Skin of body (tissue), 2 donors: ENCODE data around the gene PIKFYVE. TPM values are rescaled to one million over a fixed set of nuclear protein-coding genes. Genes with fewer than 3 reads are reported as not detected.
"Not testable (repeated sequence)": the region's sequence is repeated elsewhere in the genome, so short reads cannot be mapped to it uniquely, and the experiment has no call there.

Source experiments
- DNase-seq: peaks from one replicate; lab custom pipeline; 2025; lab: John Stamatoyannopoulos, UW
- total RNA-seq: library from RNA; depleted of rRNA; stranded (reverse); fragments of >200 nt; gene quantifications from one replicate; pipeline ENCODE4 v1.2.3, GENCODE V29; 2014

PIKFYVE gene
- total RNA-seq, 1 donor from 2014 or later, result 33.3 TPM

DNA sequence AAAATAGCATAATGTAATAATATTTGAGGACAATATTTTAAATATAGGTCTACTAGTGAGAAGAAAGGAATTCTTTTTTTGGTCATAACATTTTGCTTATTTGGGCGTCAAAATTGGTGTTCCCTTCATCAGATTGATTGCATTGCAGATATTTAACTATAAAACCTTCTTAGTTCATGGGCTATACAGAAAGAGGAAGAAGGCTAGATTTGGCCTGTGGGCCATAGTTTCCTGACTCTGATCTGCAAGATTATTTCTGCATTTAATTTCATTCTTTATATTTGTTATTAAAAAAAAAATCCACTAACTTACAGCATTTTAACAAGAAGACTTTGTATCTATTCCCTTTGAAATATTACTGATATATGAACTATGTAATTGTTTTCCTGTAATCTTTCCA is 31.9 kb downstream of the PIKFYVE start:
- DNase-seq, result no peak

DNA sequence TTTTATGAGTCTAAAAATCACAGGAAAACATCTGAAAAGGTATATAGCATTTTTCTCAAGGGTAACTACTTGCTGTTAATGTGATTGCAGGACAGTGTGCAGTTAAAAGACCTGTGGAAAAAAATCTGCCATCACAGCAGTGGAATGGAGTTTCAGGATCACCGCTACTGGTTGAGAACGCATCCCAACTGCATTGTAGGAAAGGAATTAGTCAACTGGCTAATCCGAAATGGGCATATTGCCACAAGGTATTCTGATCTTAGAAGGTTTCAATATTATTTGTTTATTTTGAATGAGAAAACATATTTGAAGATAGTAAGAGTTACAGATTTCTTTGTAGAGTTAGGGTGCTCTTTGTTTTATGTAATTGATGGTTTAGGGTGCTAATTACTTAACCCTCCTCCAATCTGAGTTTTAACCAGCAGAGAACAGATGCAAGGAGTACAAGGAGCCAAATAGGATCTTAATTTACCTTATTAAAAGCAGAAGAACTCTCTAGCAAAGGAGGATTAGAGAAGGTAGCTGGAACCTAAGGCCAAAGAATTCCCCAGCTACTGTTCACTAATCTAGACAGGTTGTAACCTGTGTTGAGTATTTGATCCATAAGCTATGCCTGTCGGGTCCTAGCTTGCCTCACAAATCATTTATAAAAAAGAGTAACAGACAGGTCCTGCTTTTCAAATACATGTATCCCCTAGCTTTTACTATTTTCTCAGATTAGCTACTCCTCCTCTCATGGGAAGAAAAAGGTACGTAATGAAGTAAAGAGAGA is 35.0 kb downstream of the PIKFYVE start:
- DNase-seq, result no peak

DNA sequence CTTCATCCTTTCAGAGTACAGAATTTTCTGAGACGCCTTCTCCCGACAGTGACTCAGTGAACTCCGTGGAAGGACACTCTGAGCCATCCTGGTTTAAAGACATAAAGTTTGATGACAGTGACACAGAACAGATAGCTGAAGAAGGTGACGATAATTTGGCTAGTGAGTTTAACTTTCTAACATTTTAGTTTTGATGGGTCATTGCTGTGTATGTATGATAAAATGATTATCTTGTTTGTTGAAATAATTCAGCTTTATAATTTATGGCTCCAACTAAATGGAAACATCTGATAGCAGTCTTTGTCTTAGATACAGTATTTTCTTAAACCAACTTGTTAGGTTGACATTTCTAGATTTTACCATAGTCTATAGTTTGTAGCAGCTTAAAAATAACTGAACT is 38.1 kb downstream of the PIKFYVE start:
- DNase-seq, result no peak

DNA sequence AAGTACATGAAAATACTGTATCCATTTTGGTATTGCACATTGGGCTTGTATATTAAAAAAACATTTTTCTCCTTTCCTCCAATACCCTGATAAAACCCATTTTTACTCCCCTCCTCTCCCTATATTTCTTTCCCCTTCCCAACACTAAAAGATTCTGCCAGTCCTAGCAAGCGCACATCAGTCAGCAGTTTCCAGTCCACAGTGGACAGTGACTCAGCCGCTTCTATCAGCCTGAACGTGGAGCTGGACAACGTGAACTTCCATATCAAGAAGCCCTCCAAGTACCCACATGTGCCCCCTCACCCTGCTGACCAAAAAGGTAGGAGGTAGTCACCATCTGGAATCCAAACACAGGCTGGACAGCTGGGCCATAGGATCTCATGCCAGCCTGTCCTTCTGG is 38.6 kb downstream of the PIKFYVE start:
- DNase-seq, result no peak

DNA sequence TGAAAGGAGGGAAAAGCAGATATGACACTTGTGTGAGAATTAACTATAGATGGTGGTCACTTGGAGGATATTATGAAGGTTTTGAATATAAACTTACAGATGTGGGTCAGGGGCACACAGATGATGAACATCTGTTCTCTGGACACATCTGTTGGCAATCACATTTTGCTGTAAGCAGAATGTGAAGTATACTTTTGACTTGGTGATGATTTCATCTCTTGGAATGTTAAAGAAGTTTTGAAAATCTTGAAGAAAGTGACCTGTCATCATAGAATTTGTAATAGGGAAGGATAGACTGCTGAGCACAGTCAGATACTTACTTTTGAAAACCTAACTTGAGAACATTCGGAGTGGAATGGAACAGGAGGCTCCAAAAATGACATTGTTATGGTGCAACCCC is 40.2 kb downstream of the PIKFYVE start:
- DNase-seq, result no peak

DNA sequence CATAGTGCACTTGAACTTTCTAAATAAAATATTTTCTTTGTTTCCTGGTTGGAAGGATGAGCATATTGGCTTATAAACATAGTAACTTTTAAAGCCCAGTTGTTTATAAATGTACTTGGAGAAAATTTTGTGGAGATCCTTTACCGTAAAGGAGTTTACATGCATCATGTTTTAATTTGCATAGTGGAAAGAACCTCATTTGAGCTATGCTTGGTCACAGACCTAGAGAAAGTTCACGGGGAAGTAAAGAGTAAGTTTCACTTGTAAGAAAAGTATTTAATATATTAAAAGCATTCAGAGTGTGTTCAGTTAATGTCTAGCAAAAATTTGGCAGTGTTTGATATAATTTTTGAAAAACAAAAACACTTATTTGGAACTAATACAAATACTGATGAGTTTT is 45.3 kb downstream of the PIKFYVE start:
- DNase-seq, result no peak

DNA sequence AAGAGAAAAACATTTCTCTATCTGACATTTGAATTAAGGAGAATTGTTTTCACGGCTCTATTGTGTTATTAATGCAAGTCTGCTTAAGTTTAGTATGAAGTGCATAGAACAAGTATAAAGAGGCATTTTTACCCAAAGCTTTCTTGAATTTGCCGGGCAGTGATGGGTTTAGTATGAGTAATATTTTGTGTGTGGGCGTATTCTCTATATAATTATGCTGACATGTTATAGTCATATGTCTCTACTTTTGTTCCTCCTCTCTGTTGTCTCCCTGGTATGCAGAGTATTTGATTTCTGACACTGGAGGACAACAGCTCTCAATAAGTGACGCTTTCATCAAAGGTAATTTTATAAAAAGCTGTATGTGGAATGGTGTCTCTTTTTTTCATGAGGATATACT is 45.9 kb downstream of the PIKFYVE start:
- no peak for DNase-seq

DNA sequence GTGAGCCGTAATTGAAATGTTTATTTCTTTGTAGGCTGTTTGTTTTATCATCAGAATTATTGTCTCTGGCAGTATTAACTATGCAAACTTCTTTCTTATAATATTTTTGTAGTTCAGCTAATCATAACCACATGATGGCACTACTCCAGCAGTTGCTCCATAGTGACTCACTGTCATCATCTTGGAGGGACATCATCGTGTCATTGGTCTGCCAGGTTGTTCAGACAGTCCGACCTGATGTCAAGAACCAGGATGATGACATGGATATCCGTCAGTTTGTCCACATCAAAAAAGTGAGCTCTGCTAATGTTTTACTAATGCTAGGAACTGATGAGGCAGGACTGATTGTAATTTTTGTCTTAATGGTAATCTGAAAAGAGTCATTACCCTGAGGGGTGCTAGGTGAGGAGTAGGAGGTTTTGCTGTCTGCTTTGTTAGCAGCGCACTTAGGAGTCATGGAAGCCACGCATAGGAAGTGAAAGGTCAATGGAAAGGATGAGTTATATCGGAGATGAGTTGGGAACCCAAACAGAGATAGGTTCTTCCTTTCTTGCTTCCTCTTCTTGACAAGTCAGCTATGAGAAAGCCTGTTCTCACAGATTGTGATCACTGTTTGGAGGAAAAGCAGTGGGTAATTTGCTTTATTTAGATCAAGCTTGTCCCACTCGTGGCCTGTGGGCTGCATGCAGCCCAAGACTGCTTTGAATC is 49.2 kb downstream of the PIKFYVE start:
- peak; percentile 19 for DNase-seq

DNA sequence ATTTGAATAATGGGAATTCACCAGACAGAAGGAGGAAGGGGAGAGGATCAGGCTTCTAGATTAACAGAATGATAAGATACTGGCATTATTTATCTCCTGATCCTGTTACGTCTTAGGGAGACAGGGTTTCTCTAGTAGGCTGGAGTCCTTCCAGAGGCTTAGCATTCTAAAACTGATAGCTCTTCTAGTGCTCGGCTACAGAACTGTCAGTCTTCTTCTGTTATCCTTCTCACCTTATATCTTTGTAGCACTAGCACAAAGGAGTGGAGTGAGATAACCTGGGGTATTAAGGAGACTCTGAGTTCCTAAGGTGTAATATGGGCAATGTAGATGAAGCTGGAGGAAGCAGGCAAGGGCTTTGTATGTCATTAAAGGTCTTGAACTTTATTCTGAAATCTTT is 52.1 kb downstream of the PIKFYVE start:
- no peak for DNase-seq

DNA sequence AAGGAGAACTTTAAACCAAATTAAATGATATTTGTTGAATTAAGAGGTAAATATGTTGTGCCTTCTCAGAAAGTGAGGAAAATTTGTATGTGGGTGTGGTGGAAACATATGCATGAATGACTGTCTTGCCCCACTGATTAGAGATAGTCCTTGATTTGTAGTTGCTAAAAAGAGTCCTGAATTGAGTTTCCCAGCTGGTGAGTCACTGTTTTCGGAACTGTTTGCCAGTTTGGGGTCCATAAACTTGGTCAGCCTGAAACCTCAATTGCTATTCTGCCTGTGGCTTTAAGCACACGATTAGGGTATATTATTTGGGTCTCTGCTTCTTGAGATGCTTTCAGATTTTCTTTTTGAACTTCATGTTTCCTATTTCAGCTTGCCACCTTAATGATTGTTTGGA is 53.3 kb downstream of the PIKFYVE start:
- no peak for DNase-seq

DNA sequence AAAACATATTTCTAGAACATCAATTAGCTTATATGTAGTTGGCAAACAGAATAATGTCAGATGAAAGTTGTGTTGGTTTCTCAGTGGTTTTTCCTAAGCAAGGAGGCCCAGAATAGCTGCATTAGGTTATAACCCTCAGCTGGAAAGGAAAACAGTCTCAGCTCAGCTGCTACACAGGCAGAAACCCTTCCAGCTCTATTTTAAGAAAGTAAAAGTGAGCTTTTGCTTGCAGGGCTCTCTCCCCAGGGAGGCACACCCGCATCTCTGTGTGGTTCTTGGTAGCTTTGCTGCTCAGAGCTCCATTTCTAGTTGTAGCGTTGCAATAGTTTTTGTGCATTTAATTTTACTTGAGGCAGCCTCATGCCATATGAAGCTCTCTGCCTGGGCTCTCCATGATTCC is 54.6 kb downstream of the PIKFYVE start:
- no peak for DNase-seq

DNA sequence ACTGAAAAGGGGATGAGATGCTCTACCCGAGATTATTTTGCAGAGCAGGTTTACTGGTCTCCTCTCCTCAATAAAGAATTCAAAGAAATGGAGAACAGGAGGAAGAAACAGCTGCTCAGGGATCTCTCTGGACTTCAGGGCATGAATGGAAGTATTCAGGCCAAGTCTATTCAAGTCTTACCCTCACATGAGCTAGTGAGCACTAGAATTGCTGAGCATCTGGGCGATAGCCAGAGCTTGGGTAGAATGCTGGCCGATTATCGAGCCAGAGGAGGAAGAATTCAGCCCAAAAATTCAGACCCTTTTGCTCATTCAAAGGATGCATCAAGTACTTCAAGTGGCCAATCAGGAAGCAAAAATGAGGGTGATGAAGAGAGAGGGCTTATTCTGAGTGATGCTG is 60.0 kb downstream of the PIKFYVE start:
- no peak for DNase-seq

DNA sequence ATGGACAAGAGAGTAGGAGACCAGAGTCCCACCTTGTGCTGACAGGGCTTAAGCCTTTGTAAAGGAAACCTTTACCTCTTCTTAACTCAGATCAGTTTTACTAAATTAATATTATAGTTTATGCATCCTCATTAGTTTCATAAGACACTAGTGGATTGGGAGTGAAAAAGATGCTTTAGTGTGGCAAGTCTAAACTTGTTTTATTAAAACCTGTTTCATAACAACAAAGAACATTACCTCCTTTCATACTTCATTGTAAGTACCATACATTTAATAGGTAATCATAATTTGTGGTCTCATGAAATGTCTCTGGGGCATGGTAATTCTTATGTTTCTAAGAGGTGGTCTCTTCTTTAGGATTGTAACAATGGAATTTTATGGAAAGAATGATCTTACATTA is 63.4 kb downstream of the PIKFYVE start:
- DNase-seq, result no peak

DNA sequence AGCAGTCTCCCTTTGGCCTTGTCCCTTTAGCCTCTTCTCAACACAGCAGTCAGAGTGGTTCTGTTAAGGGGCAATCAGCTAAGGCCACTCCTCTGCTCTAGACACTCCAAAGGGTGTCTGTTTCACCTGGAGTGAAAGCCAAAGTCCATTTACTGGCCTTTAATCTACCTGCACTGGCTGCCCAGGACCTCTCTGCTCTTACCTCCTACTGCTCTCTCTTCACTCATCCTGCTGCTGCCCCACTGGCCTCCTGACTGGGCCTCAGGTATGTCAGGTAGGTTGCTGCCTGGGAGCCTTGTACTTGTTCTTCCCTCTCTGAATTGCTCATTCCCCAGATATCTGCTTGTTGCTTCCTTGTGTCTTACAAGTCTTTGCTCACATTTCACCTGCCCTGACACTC is 68.2 kb downstream of the PIKFYVE start:
- DNase-seq, result no peak

DNA sequence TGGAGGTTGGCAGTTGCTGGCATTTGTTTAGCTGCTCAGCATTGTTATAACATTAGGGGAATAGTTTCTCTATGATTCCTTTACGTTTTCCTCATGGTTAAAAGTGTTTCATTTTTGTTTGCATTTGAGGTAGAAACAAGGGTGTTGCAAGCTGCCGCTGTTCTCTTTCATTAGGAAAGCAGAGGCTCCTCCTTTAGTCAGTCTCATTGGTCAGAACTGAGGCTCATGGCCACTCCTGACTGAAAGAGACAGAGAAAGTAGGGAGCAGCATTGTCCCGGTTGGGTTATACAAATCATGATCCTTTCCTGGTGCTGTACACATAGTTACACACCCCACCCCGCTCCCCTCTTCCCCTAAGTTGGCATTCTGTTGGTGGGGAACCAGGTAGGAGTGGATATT is 80.7 kb downstream of the PIKFYVE start:
- DNase-seq, result no peak

DNA sequence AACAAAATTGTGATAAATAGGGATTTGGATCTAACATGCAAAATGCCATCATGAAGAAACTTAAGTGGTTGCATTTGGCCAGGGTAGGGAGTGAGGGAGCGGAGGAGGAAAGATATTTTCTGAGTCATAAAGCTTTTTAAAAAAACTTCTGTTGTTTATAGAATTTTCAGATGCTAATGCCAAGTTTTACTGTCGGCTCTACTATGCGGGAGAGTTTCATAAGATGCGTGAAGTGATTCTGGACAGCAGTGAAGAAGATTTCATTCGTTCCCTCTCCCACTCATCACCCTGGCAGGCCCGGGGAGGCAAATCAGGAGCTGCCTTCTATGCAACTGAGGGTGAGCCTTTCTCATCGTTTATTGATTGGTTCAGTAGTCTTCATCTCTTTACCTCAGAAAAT is 84.6 kb downstream of the PIKFYVE start:
- no peak for DNase-seq

DNA sequence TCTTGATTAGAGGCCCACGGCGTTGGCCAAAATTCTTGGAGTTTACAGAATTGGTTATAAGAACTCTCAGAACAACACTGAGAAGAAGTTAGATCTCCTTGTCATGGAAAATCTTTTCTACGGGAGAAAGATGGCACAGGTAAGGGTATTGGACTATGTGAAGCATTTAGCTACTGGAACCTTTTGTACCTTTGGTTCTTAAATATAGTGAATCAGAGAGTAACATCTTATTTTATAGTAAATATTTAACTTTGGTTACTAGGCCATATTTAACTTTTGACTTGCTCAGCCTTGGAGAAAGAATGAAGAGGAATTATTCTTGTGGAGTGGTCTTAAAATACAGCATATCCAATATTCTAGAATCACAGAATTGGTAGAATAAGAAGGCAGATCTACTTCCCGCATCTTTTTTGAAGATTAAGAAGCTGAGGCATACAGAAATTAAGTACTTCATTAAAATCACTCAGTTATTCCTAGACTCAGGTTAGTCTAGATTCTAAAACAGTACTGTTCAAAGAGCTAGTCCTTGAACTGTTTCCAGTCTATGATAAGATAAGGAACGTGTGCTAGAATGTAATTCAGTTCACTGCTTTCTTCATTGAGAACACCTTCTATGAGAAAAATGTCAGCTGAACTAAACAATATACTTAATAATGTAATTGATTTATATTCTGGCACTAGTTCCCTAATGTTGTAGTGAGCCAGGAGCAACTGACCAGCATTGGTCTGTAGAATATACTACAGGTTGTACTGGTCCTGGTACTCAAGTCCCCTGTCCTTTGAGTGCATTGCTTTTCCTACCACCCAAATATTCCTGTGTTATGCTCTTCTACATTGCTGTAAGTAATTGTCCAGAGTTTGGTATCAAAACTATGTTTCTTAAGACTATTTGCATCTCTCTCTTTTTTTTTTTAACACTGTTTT is 86.9 kb downstream of the PIKFYVE start:
- DNase-seq, result no peak

DNA sequence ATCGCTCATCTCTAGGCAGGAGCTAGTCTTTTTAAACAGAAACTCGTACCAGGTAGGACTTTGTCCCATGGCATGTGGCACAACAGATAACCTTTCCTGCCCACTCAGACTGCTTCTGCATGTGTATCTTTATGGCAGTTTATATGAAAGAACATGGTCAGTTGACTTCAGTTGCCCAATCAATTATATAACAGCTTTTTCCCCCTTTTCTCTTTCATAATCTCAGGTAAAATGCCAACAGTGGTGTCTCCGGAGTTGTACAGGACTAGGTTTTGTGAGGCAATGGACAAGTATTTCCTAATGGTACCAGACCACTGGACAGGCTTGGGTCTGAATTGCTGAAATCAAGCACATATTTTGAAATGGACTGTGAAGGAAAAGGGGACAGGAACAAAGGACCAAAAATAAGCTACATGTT is 88.9 kb downstream of the PIKFYVE start:
- DNase-seq, result no peak

DNA sequence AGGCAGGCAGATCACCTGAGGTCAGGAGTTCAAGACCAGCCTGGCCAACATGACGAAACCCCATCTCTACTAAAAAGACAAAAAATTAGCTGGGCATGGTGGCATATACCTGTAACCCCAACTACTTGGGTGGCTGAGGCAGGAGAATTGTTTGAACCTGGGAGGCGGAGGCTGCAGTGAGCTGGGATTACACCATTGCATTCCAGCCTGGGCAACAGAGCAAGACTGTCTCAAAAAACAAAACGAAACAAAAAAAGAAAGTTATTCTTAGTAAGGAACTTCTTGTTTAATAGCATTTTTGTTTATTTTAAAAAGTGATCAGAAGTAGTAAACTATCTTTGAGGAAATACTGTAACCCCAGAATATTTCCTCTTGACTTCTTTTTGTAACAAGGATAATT is 90.4 kb downstream of the PIKFYVE start:
- not testable (repeated sequence) for DNase-seq

DNA sequence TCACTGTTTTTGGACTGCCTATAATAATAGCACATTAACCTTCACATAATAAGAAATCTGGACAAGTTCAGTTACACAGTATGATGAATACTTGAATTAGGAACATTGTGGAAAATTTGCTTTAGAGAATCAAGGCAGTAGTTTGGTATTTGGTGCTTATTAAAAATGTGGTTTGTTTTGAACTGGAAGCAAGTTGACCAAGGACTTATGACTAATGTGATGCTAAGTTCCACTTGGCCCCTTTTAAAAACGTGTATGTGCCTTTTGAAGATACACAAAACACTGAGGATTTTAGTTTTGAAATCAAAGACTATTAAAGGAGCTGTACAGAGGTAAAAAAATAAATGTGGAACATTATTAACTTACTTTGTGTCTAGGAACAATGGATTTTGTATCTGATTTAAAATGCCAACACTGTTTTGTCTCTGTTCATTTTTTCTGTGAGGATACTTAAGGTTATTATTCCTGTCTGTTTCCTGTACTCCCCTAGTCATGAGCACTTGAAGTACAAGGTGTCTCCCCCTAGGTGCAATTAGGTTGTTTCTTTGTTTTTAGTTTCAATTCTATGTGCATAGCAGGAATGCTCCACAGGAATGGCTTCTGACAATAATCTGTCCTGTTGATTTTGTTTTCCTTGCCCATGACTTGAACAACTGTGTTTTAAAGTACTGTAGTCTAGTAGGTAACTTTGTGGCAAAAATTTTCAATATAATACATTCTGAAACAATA is 91.0 kb downstream of the PIKFYVE start:
- DNase-seq, result no peak
